CD14-positive monocyte (primary cell): ENCODE data around the gene NDUFB6. TPM values are rescaled to one million over a fixed set of nuclear protein-coding genes. Genes with fewer than 3 reads are reported as not detected.

Experiments used
- DNase-seq, 3 donors: peaks; one replicate each; pipeline ENCODE4 v3.0.0-alpha.2; 2011 to 2022
- H2AFZ ChIP-seq: 2 replicates; pipeline ENCODE4 v1.6.0; 2012; ENCODE audit warnings: mild to moderate bottlenecking, low read depth, low read length, inconsistent platforms; ENCODE audit not compliant: insufficient read depth, poor library complexity, severe bottlenecking
- H3K27ac ChIP-seq, 2 donors: 1 replicate in 1 of 2; 2 replicates in 1 of 2; pipeline ENCODE4 v1.5.1; 2012 to 2013; ENCODE audit warnings: low read length in 2 of 2, control low read depth in 1 of 2, inconsistent platforms in 1 of 2, low read depth in 1 of 2, mild to moderate bottlenecking in 1 of 2
- H3K27me3 ChIP-seq, 2 donors: one replicate each; pipeline versions ENCODE4 v1.6.0 to v1.6.1; 2011 to 2013; ENCODE audit warnings: low read length in 2 of 2; ENCODE audit not compliant: control insufficient read depth in 2 of 2, insufficient read depth in 2 of 2
- H3K36me3 ChIP-seq, 2 donors: replicated peaks in 1 of 2; 1 replicate in 1 of 2; 2 replicates in 1 of 2; pipeline versions ENCODE4 v1.5.1 to v1.6.1; 2012 to 2013; ENCODE audit warnings: low read length in 2 of 2, control low read depth in 1 of 2, inconsistent platforms in 1 of 2, mild to moderate bottlenecking in 1 of 2; ENCODE audit not compliant: insufficient read depth in 2 of 2, control insufficient read depth in 1 of 2
- H3K4me1 ChIP-seq, 2 donors: 1 replicate in 1 of 2; 2 replicates in 1 of 2; pipeline versions ENCODE4 v1.5.1 to v1.6.1; 2012 to 2013; ENCODE audit warnings: low read length in 2 of 2, control low read depth in 1 of 2, inconsistent platforms in 1 of 2, mild to moderate bottlenecking in 1 of 2, moderate library complexity in 1 of 2; ENCODE audit not compliant: insufficient read depth in 2 of 2, control insufficient read depth in 1 of 2
- H3K4me2 ChIP-seq: replicated peaks from 2 replicates; pipeline ENCODE3; 2012; ENCODE audit warnings: low read length, moderate library complexity, mild to moderate bottlenecking; ENCODE audit not compliant: poor library complexity, severe bottlenecking; ENCODE audit errors: extremely low read depth
- H3K4me3 ChIP-seq, 3 experiments: fragments of 200-600 bp in 1 of 3; sonication (generic) in 1 of 3; replicated peaks in 1 of 3; 1 replicate in 2 of 3; 2 replicates in 1 of 3; pipeline ENCODE4 v1.5.1; 2011 to 2013; ENCODE audit warnings: low read length in 3 of 3, mild to moderate bottlenecking in 3 of 3, control low read depth in 2 of 3, low read depth in 2 of 3, inconsistent platforms in 1 of 3, moderate library complexity in 1 of 3
- H3K79me2 ChIP-seq: 2 replicates; pipeline ENCODE4 v1.6.0; 2012; ENCODE audit warnings: mild to moderate bottlenecking, control low read depth, inconsistent platforms, low read length, moderate library complexity; ENCODE audit not compliant: insufficient read depth
- H3K9ac ChIP-seq: 2 replicates; pipeline ENCODE4 v1.6.0; 2017; ENCODE audit warnings: low read length, mild to moderate bottlenecking; ENCODE audit not compliant: insufficient read depth, poor library complexity, severe bottlenecking
- H3K9me3 ChIP-seq, 2 donors: replicated peaks in 1 of 2; 1 replicate in 1 of 2; 2 replicates in 1 of 2; pipeline versions ENCODE4 v1.5.1 to v1.6.1; 2012 to 2013; ENCODE audit warnings: low read length in 2 of 2, control low read depth in 1 of 2; ENCODE audit not compliant: control insufficient read depth in 1 of 2, insufficient read depth in 1 of 2
- H4K20me1 ChIP-seq: 2 replicates; pipeline ENCODE4 v1.6.0; 2012; ENCODE audit warnings: mild to moderate bottlenecking, low read length, control low read depth, moderate library complexity; ENCODE audit not compliant: insufficient read depth
- H3K27ac Mint-ChIP-seq, 7 donors: one replicate each; pipeline ENCODE4 v1.8.0; 2020; ENCODE audit warnings: mild to moderate bottlenecking in 7 of 7, mixed read lengths in 7 of 7, moderate library complexity in 6 of 7, inconsistent platforms in 2 of 7
- H3K27me3 Mint-ChIP-seq, 3 donors: one replicate each; pipeline ENCODE4 v1.8.0; 2021 to 2022; ENCODE audit warnings: low read depth in 3 of 3, mild to moderate bottlenecking in 3 of 3, mixed read lengths in 3 of 3, moderate library complexity in 3 of 3, inconsistent platforms in 1 of 3
- H3K36me3 Mint-ChIP-seq, 2 donors: one replicate each; pipeline ENCODE4 v1.8.0; 2020; ENCODE audit warnings: mixed read lengths in 2 of 2, inconsistent platforms in 1 of 2, mild to moderate bottlenecking in 1 of 2
- H3K4me1 Mint-ChIP-seq: one replicate; pipeline ENCODE4 v1.8.0; 2020; ENCODE audit warnings: mild to moderate bottlenecking, mixed read lengths
- H3K4me3 Mint-ChIP-seq, 2 donors: one replicate each; pipeline ENCODE4 v1.8.0; 2020; ENCODE audit warnings: mild to moderate bottlenecking in 2 of 2, mixed read lengths in 2 of 2, moderate library complexity in 1 of 2
- H3K9me3 Mint-ChIP-seq, 7 donors: one replicate each; pipeline ENCODE4 v1.8.0; 2020 to 2022; ENCODE audit warnings: mixed read lengths in 7 of 7, mild to moderate bottlenecking in 6 of 7, moderate library complexity in 6 of 7, inconsistent platforms in 2 of 7
- CTCF ChIP-seq: fragments of 200-600 bp; IDR thresholded peaks from one replicate; pipeline ENCODE4 v1.8.0; 2022; ENCODE audit warnings: antibody characterized with exemption, mild to moderate bottlenecking
- WGBS: methylation state at CpG from one replicate; pipeline ENCODE4 v1.1.5; 2013; ENCODE audit warnings: missing lambda C conversion rate; ENCODE audit not compliant: insufficient coverage; 5-methylcytosine and 5-hydroxymethylcytosine counted together
- intact Hi-C, 2 donors: fragments of 100-400 bp; cut with micrococcal nuclease; formaldehyde crosslinking; loops; one replicate each; pipeline versions ENCODE4 v1.15.0 to v1.15.1; 2023
- polyA plus RNA-seq, 3 donors: library from polyadenylated mRNA; depleted of rRNA in 1 of 3; unstranded in 2 of 3; stranded (reverse) in 1 of 3; fragments of 300-500 nt in 2 of 3; fragments of >200 nt in 1 of 3; fragmentation: Illumina TruSeq in 2 of 3; gene quantifications; 1 replicate in 2 of 3; 2 replicates in 1 of 3; pipeline ENCODE4 v1.2.3, GENCODE V29; 2012 to 2021

The NDUFB6 gene
- polyA plus RNA-seq, 3 donors: 16.2 to 88.2 (median 77.6) TPM

GRCh38 chr9:32545884-32546283, 27.1 kb downstream of the NDUFB6 start:
- DNase-seq: no peak
- no peak overlapping the region for H3K27ac Mint-ChIP-seq
- Histone ChIP-seq H4K20me1 (peaks cover 70% of the 10 kb centered on the region), H3K9ac (no peak overlapping the region), H3K4me3 (no peak overlapping the region), H3K4me2 (no peak overlapping the region), H3K79me2 (peaks cover 76% of the 10 kb centered on the region), H3K36me3 (peaks cover 37 to 41% of the 10 kb centered on the region in 2 donors), H2AFZ (no peak overlapping the region), H3K4me1 (peaks cover 8 to 11% of the 10 kb centered on the region in 2 donors), H3K27ac (no peak overlapping the region), H3K27me3 (no peaks in the 10 kb centered on the region), H3K9me3 (no peaks in the 10 kb centered on the region)
- no peaks in the 10 kb centered on the region for H3K9me3 Mint-ChIP-seq
- intact Hi-C loops: no loop called here
- no CpG with 5 or more reads among the region's 1 CpG for WGBS
- H3K27me3 Mint-ChIP-seq: no peaks in the 10 kb centered on the region
- TF ChIP-seq CTCF: no peak
- peaks cover 42 to 49% of the 10 kb centered on the region in 2 donors for H3K36me3 Mint-ChIP-seq
- H3K4me3 Mint-ChIP-seq: no peak overlapping the region
- H3K4me1 Mint-ChIP-seq: peaks cover 8% of the 10 kb centered on the region

- Mint-ChIP-seq H3K4me1 (no peaks in the 10 kb centered on the region), H3K9me3 (no peaks in the 10 kb centered on the region), H3K27ac (no peak overlapping the region), H3K27me3 (no peaks in the 10 kb centered on the region), H3K36me3 (peaks cover 39 to 45% of the 10 kb centered on the region in 2 donors), H3K4me3 (no peak overlapping the region)
- H3K4me2 ChIP-seq: no peak overlapping the region
- intact Hi-C loops: no loop called here
- H3K79me2 ChIP-seq: peaks cover 48% of the 10 kb centered on the region
- H3K9me3 ChIP-seq: no peaks in the 10 kb centered on the region
- 100% methylated on average over 3 of the region's 4 CpGs for WGBS
- TF ChIP-seq CTCF: no peak
- no peak overlapping the region for H2AFZ ChIP-seq
- H4K20me1 ChIP-seq: peaks cover 46% of the 10 kb centered on the region
- DNase-seq: no peak
- no peaks in the 10 kb centered on the region for H3K27me3 ChIP-seq
- no peaks in the 10 kb centered on the region for H3K4me1 ChIP-seq
- H3K9ac ChIP-seq: no peak overlapping the region
- no peak overlapping the region for H3K4me3 ChIP-seq
- H3K27ac ChIP-seq: no peak overlapping the region
- H3K36me3 ChIP-seq: peaks cover 37 to 55% of the 10 kb centered on the region in 2 donors
These were observed 29.9 kb downstream of the NDUFB6 start for GRCh38 chr9:32543047-32543446.
